Testis (tissue), 3 donors: Measurements from ENCODE around the gene RPS15A. TPM values are rescaled to one million over a fixed set of nuclear protein-coding genes. Genes with fewer than 3 reads are reported as not detected.

Experiments used
- DNase-seq: peaks from one replicate; pipeline ENCODE4 v3.0.0-alpha.2; 2019
- H3K27ac ChIP-seq, 2 donors: fragments of 200-600 bp; sonication (generic); one replicate each; pipeline ENCODE4 v1.5.1; 2019
- H3K27me3 ChIP-seq: fragments of 200-600 bp; sonication (generic); one replicate; pipeline ENCODE4 v1.5.1; 2019
- H3K36me3 ChIP-seq: fragments of 200-600 bp; sonication (generic); one replicate; pipeline ENCODE4 v1.5.1; 2017; ENCODE audit warnings: low read depth; ENCODE audit errors: missing control alignments
- H3K4me1 ChIP-seq: fragments of 200-600 bp; sonication (generic); one replicate; pipeline ENCODE4 v1.5.1; 2019
- H3K4me3 ChIP-seq, 2 donors: fragments of 200-600 bp; sonication (generic); one replicate each; pipeline ENCODE4 v1.5.1; 2017 to 2019
- H3K9me3 ChIP-seq: fragments of 200-600 bp; sonication (generic); one replicate; pipeline ENCODE4 v1.5.1; 2017
- CTCF ChIP-seq, 3 experiments: fragments of 450-650 bp in 2 of 3; fragments of 200-600 bp in 1 of 3; sonication (generic) in 1 of 3; IDR thresholded peaks; one replicate each; pipeline ENCODE4 v1.5.1; 2016 to 2019; ENCODE audit warnings: antibody characterized with exemption in 3 of 3, mild to moderate bottlenecking in 2 of 3, moderate library complexity in 1 of 3
- POLR2A ChIP-seq: fragments of 450-650 bp; IDR thresholded peaks from one replicate; pipeline ENCODE4 v1.6.1; 2017; ENCODE audit warnings: antibody characterized with exemption, mild to moderate bottlenecking, moderate library complexity
- WGBS, 2 donors: methylation state at CpG; one replicate each; pipeline ENCODE4 v1.1.5; 2018; 5-methylcytosine and 5-hydroxymethylcytosine counted together
- intact Hi-C: fragments of 100-400 bp; cut with DNase I; formaldehyde crosslinking; loops from one replicate; pipeline ENCODE4 v1.15.1; 2023; ENCODE audit warnings: low total_unique reads
- polyA plus RNA-seq: library from polyadenylated mRNA; stranded (reverse); fragments of 350-450 nt; fragmentation: Illumina TruSeq; extraction: RNeasy Lipid Tissue Mini Kit (QIAGEN cat#74804); gene quantifications from one replicate; pipeline ENCODE4 v1.2.3, GENCODE V29; 2014; ENCODE audit warnings: low read depth, low replicate concordance; ENCODE audit not compliant: insufficient read depth
- total RNA-seq, 2 donors: library from RNA; depleted of rRNA; stranded (reverse); fragments of >200 nt; gene quantifications; one replicate each; pipeline ENCODE4 v1.2.3, GENCODE V29; 2016

RPS15A gene
- total and polyA plus RNA-seq, 3 donors from 2014 or later = 342 to 1,223 (median 970) TPM

GRCh38 chr16:18816286-18816685 is 26.2 kb upstream of the RPS15A start:
- intact Hi-C loops = no loop called here
- Histone ChIP-seq H3K9me3 (no peaks in the 10 kb centered on the region), H3K27me3 (no peaks in the 10 kb centered on the region), H3K27ac (no peak overlapping the region), H3K4me1 (no peaks in the 10 kb centered on the region), H3K36me3 (no peaks in the 10 kb centered on the region), H3K4me3 (no peak overlapping the region)
- DNase-seq = no peak
- 80 to 82% methylated on average over 3 of the region's 3 CpGs for WGBS, 2 donors
- no peak for TF ChIP-seq POLR2A
- TF ChIP-seq CTCF (IDR thresholded peaks at IDR 0.05) = no peak

DNA sequence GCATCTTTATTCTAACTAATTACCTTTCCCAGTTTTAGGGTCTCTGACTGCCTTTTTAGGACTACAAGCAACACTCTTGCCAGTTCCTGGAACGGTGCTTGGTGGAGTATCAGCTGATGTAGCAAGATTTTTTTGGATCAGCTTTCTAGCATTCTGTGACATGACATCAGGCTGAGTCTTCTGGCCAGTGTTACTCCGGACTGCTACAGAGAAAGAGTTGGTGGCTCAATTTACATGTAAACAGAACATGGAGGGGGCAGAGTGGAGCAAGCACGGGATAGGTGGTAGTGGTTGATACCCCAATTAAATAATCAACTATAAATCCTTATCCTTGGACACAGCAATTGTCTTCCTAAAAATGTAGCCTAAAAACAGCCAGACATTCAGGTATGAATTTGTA is 21.8 kb upstream of the RPS15A start:
- DNase-seq = no peak
- H3K4me1 ChIP-seq = no peaks in the 10 kb centered on the region
- no peaks in the 10 kb centered on the region for H3K36me3 ChIP-seq
- no peaks in the 10 kb centered on the region for H3K9me3 ChIP-seq
- H3K27me3 ChIP-seq = no peaks in the 10 kb centered on the region
- H3K27ac ChIP-seq = no peak overlapping the region
- 92 to 96% methylated on average over 3 of the region's 3 CpGs for WGBS, 2 donors
- no peak overlapping the region for H3K4me3 ChIP-seq
- intact Hi-C loops = no loop called here
- TF ChIP-seq POLR2A (no peak), CTCF (IDR thresholded peaks at IDR 0.05) (no peak)

- DNase-seq = no peak
- H3K36me3 ChIP-seq = no peaks in the 10 kb centered on the region
Measured at GRCh38 chr16:18809165-18809564, 19.0 kb upstream of the RPS15A start.

GRCh38 chr16:18805257-18805773 is 15.2 kb upstream of the RPS15A start:
- no peaks in the 10 kb centered on the region for H3K9me3 ChIP-seq
- DNase-seq = no peak
- TF ChIP-seq POLR2A (no peak), CTCF (IDR thresholded peaks at IDR 0.05) (no peak)
- no peaks in the 10 kb centered on the region for H3K36me3 ChIP-seq
- H3K4me3 ChIP-seq = no peak overlapping the region
- no peaks in the 10 kb centered on the region for H3K27me3 ChIP-seq
- H3K4me1 ChIP-seq = no peaks in the 10 kb centered on the region
- WGBS, 2 donors = 35 to 42% methylated on average over 2 of the region's 2 CpGs
- intact Hi-C loops = no loop called here
- H3K27ac ChIP-seq = no peak overlapping the region

More at GRCh38 chr16:18809165-18809564, 19.0 kb upstream of the RPS15A start:
- no peak overlapping the region for H3K27ac ChIP-seq
- no peaks in the 10 kb centered on the region for H3K27me3 ChIP-seq
- WGBS, 2 donors = 90 to 91% methylated on average over 13 of the region's 13 CpGs
- intact Hi-C loops = no loop called here
- H3K4me1 ChIP-seq = no peaks in the 10 kb centered on the region
- H3K4me3 ChIP-seq = no peak overlapping the region
- no peaks in the 10 kb centered on the region for H3K9me3 ChIP-seq
- TF ChIP-seq CTCF (IDR thresholded peaks at IDR 0.05) (no peak), POLR2A (no peak)

- WGBS, 2 donors = 44 to 58% methylated on average over 3 of the region's 3 CpGs
- no peak for DNase-seq
- no peak for TF ChIP-seq CTCF (IDR thresholded peaks at IDR 0.05)
- no peak for TF ChIP-seq POLR2A
- intact Hi-C loops = no loop called here
- Histone ChIP-seq H3K36me3 (no peaks in the 10 kb centered on the region), H3K4me1 (peaks cover 5% of the 10 kb centered on the region), H3K4me3 (no peak overlapping the region), H3K9me3 (no peaks in the 10 kb centered on the region), H3K27me3 (no peaks in the 10 kb centered on the region), H3K27ac (no peak overlapping the region)
Measured at GRCh38 chr16:18804540-18804939, 14.4 kb upstream of the RPS15A start.
